Nephron progenitor cell (in vitro differentiated cells): ENCODE results near the gene IL21R.

Experiments
- DNase-seq: peaks from one replicate; pipeline ENCODE4 v3.0.0; 2021
- H3K27ac Mint-ChIP-seq: 2 replicates; pipeline ENCODE4 v1.8.0; 2021; ENCODE audit warnings: mild to moderate bottlenecking, moderate library complexity, mixed read lengths
- H3K27me3 Mint-ChIP-seq: 2 replicates; pipeline ENCODE4 v1.8.0; 2021; ENCODE audit warnings: mild to moderate bottlenecking, low read depth, mixed read lengths; ENCODE audit not compliant: poor library complexity
- H3K36me3 Mint-ChIP-seq: 2 replicates; pipeline ENCODE4 v1.8.0; 2021; ENCODE audit warnings: low read depth, mixed read lengths
- H3K4me1 Mint-ChIP-seq: 2 replicates; pipeline ENCODE4 v1.8.0; 2021; ENCODE audit warnings: mixed read lengths
- H3K4me3 Mint-ChIP-seq: 2 replicates; pipeline ENCODE4 v1.8.0; 2021; ENCODE audit warnings: mild to moderate bottlenecking, moderate library complexity, mixed read lengths
- H3K9me3 Mint-ChIP-seq: 2 replicates; pipeline ENCODE4 v1.8.0; 2021; ENCODE audit warnings: mild to moderate bottlenecking, moderate library complexity, mixed read lengths
- CTCF ChIP-seq: fragments of 200-600 bp; sonication (generic); IDR thresholded peaks from 2 replicates; pipeline ENCODE4 v1.5.0; 2021; ENCODE audit warnings: antibody characterized with exemption

Gene IL21R

GRCh38 chr16:27378871-27379481 is 23.0 kb upstream of the IL21R start:
- Mint-ChIP-seq H3K27ac (no peak overlapping the region), H3K36me3 (no peaks in the 10 kb centered on the region), H3K27me3 (peaks cover 19% of the 10 kb centered on the region), H3K4me3 (no peak overlapping the region), H3K9me3 (peaks cover 2% of the 10 kb centered on the region), H3K4me1 (no peaks in the 10 kb centered on the region)
- no peak for DNase-seq
- TF ChIP-seq CTCF = no peak

- Mint-ChIP-seq H3K4me3 (no peak overlapping the region), H3K9me3 (peaks cover 12% of the 10 kb centered on the region), H3K27me3 (peaks cover 23% of the 10 kb centered on the region), H3K27ac (no peak overlapping the region), H3K36me3 (no peaks in the 10 kb centered on the region), H3K4me1 (no peaks in the 10 kb centered on the region)
- TF ChIP-seq CTCF = no peak
- no peak for DNase-seq
Observed at GRCh38 chr16:27379919-27380318, 22.1 kb upstream of the IL21R start.

GRCh38 chr16:27381236-27381635 is 20.7 kb upstream of the IL21R start:
- H3K36me3 Mint-ChIP-seq = no peaks in the 10 kb centered on the region
- peaks cover 16% of the 10 kb centered on the region for H3K9me3 Mint-ChIP-seq
- H3K27me3 Mint-ChIP-seq = peaks cover 26% of the 10 kb centered on the region
- no peak overlapping the region for H3K4me3 Mint-ChIP-seq
- TF ChIP-seq CTCF = no peak
- no peak for DNase-seq
- H3K27ac Mint-ChIP-seq = no peak overlapping the region
- H3K4me1 Mint-ChIP-seq = no peaks in the 10 kb centered on the region

- Mint-ChIP-seq H3K27ac (no peak overlapping the region), H3K4me1 (no peaks in the 10 kb centered on the region), H3K4me3 (no peak overlapping the region), H3K9me3 (peaks cover 19% of the 10 kb centered on the region), H3K36me3 (no peaks in the 10 kb centered on the region), H3K27me3 (peaks cover 28% of the 10 kb centered on the region)
- DNase-seq = no peak
- no peak for TF ChIP-seq CTCF
Observed at GRCh38 chr16:27381974-27382855, 19.8 kb upstream of the IL21R start.

GRCh38 chr16:27383556-27384243 is 18.3 kb upstream of the IL21R start:
- Mint-ChIP-seq H3K4me1 (no peaks in the 10 kb centered on the region), H3K27ac (no peak overlapping the region), H3K9me3 (peaks cover 23% of the 10 kb centered on the region), H3K4me3 (no peak overlapping the region), H3K27me3 (peaks cover 25% of the 10 kb centered on the region), H3K36me3 (no peaks in the 10 kb centered on the region)
- no peak for DNase-seq
- no peak for TF ChIP-seq CTCF
